GM21423 (cell line): ENCODE measurements around the gene TMSB10.
A peak's percentile ranks its signal among the peaks of the same experiment; 100 is the strongest.
"Not testable (repeated sequence)": the region's sequence is repeated elsewhere in the genome, so short reads cannot be mapped to it uniquely, and the experiment has no call there.

Experiments
- ATAC-seq: cut with Tn5 transposase; IDR thresholded peaks from one replicate; pipeline ENCODE4 v1.9.1; 2021; ENCODE audit warnings: mild to moderate bottlenecking, moderate library complexity; ENCODE audit not compliant: unreplicated experiment

TMSB10 gene

GRCh38 chr2:84900971-84901370 lies 4.5 kb upstream of the TMSB10 start:
- no peak for ATAC-seq

GRCh38 chr2:84901593-84902120 lies 3.8 kb upstream of the TMSB10 start:
- no peak for ATAC-seq

- no peak for ATAC-seq
These were observed 2.9 kb upstream of the TMSB10 start for GRCh38 chr2:84902526-84902925.

GRCh38 chr2:84904151-84904550 lies 1.3 kb upstream of the TMSB10 start:
- no peak for ATAC-seq

- no peak for ATAC-seq
These were observed 710 bp upstream of the TMSB10 start for GRCh38 chr2:84904717-84905174.

- peak; percentile 24 for ATAC-seq
These were observed 848 bp downstream of the TMSB10 start for GRCh38 chr2:84906108-84906899.

GRCh38 chr2:84906900-84907714 lies 1.7 kb downstream of the TMSB10 start:
- ATAC-seq: peak; percentile 48

GRCh38 chr2:84908948-84909713 lies 3.7 kb downstream of the TMSB10 start:
- no peak for ATAC-seq

- ATAC-seq: no peak
These were observed 5.8 kb downstream of the TMSB10 start for GRCh38 chr2:84911135-84911678.

GRCh38 chr2:84912984-84913383 lies 7.5 kb downstream of the TMSB10 start:
- ATAC-seq: no peak

- no peak for ATAC-seq
These were observed 8.9 kb downstream of the TMSB10 start for GRCh38 chr2:84914334-84914733.

GRCh38 chr2:84915675-84916074 lies 10.2 kb downstream of the TMSB10 start:
- not testable (repeated sequence) for ATAC-seq

- not testable (repeated sequence) for ATAC-seq
These were observed 12.4 kb downstream of the TMSB10 start for GRCh38 chr2:84917821-84918220.

- no peak for ATAC-seq
These were observed 13.0 kb downstream of the TMSB10 start for GRCh38 chr2:84918430-84918829.

- ATAC-seq: peak; percentile 39
These were observed 14.6 kb downstream of the TMSB10 start for GRCh38 chr2:84919885-84920580.

- no peak for ATAC-seq
These were observed 17.6 kb downstream of the TMSB10 start for GRCh38 chr2:84923009-84923408.

GRCh38 chr2:84924173-84925106 lies 19.0 kb downstream of the TMSB10 start:
- ATAC-seq: peak; percentile 27

- ATAC-seq: peak; percentile 1
These were observed 19.9 kb downstream of the TMSB10 start for GRCh38 chr2:84925336-84925723.
